Tibial nerve (tissue), 4 donors: ENCODE results near the gene METTL24. TPM values are rescaled to one million over a fixed set of nuclear protein-coding genes. Genes with fewer than 3 reads are reported as not detected.
A peak's percentile ranks its signal among the peaks of the same experiment; 100 is the strongest.

Experiments used
- DNase-seq, 2 donors: peaks; one replicate each; pipeline ENCODE4 v3.0.0-alpha.2; 2019; ENCODE audit warnings: low spot score in 2 of 2
- H3K27ac ChIP-seq, 4 donors: fragments of 200-600 bp; sonication (generic) in 3 of 4; one replicate each; pipeline ENCODE4 v1.5.1; 2017 to 2019; ENCODE audit warnings: mild to moderate bottlenecking in 1 of 4
- H3K27me3 ChIP-seq, 2 donors: fragments of 200-600 bp; sonication (generic) in 1 of 2; one replicate each; pipeline versions ENCODE4 v1.5.1 to v1.6.0; 2017 to 2019
- H3K36me3 ChIP-seq, 3 donors: fragments of 200-600 bp; sonication (generic); one replicate each; pipeline ENCODE4 v1.5.1; 2018 to 2019
- H3K4me1 ChIP-seq, 4 donors: fragments of 200-600 bp; sonication (generic) in 3 of 4; one replicate each; pipeline ENCODE4 v1.5.1; 2017 to 2019
- H3K4me3 ChIP-seq, 4 donors: fragments of 200-600 bp; sonication (generic) in 3 of 4; one replicate each; pipeline ENCODE4 v1.5.1; 2017 to 2019; ENCODE audit warnings: mild to moderate bottlenecking in 1 of 4, moderate library complexity in 1 of 4
- H3K9me3 ChIP-seq, 4 donors: fragments of 200-600 bp; sonication (generic) in 3 of 4; one replicate each; pipeline ENCODE4 v1.5.1; 2017 to 2019
- EP300 ChIP-seq, 2 donors: sonication (generic); formaldehyde crosslinking; IDR thresholded peaks; one replicate each; pipeline ENCODE4 v1.6.1; 2017; ENCODE audit warnings: antibody characterized with exemption in 2 of 2, mild to moderate bottlenecking in 1 of 2
- POLR2A ChIP-seq, 2 donors: fragments of 450-650 bp; IDR thresholded peaks; one replicate each; pipeline ENCODE4 v1.6.1; 2017; ENCODE audit warnings: antibody characterized with exemption in 2 of 2, mild to moderate bottlenecking in 2 of 2, moderate library complexity in 2 of 2
- WGBS, 2 donors: methylation state at CpG; one replicate each; pipeline ENCODE4 v1.1.5; 2018; 5-methylcytosine and 5-hydroxymethylcytosine counted together
- total RNA-seq, 4 donors: library from RNA; depleted of rRNA; stranded (reverse); fragments of >200 nt; gene quantifications; one replicate each; pipeline ENCODE4 v1.1.0, GENCODE V29; 2016
- TF ChIP-seq, protein P1 (sequence below), 5 experiments: fragments of 200-600 bp in 3 of 5; fragments of 450-650 bp in 2 of 5; sonication (generic) in 3 of 5; IDR thresholded peaks; one replicate each; pipeline ENCODE4 v1.5.1; 2016 to 2019; ENCODE audit warnings: antibody characterized with exemption in 5 of 5, mild to moderate bottlenecking in 3 of 5, moderate library complexity in 2 of 5

METTL24 gene
- total RNA-seq, 4 donors from 2014 or later, result 0.63 to 2.4 (median 0.93) TPM

DNA sequence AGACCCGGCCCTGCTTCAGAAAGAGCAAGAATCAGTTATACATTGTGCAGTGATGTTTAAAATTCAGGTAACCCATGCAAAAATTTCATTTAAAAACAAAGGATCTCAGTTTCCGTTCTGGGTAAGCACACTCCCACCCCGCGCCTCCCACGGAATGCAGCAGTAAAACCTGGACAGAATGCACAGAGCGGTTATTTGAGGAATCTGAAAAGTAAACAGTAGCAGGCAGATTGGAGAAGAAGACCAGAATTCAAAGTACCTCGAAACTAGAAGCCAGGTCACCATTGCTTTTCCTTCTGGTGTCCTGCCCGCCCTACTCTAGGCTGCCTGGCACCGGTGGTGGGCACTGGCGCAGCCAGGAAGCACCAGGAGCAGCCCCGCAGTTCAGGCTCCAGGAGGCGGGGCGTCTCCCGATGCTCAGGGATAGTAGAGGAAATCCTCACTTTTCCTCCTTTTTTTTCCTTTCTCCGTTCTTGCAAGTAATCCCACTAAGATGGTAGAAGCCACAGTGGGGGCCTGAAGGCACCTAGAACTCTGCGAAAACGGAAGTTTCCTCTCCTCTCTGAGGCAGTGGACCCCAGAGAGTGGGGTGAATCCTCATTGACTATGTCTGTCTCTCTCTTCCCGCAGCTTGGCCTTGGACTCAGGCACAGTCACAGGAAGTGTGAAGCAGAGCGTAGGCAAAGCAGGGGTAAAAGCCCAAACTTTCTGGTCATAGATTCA lies 28.3 kb downstream of the METTL24 start:
- Histone ChIP-seq H3K27ac (peak overlapping the region in 2 of 4 donors; percentile 12 to 32), H3K4me1 (peaks cover 0 to 32% (median 6%) of the 10 kb centered on the region in 4 donors), H3K9me3 (no peaks in the 10 kb centered on the region), H3K27me3 (no peaks in the 10 kb centered on the region), H3K36me3 (no peaks in the 10 kb centered on the region), H3K4me3 (peak overlapping the region in 3 of 4 donors; percentile 10 to 40 (median 28))
- TF ChIP-seq, protein P1, sequence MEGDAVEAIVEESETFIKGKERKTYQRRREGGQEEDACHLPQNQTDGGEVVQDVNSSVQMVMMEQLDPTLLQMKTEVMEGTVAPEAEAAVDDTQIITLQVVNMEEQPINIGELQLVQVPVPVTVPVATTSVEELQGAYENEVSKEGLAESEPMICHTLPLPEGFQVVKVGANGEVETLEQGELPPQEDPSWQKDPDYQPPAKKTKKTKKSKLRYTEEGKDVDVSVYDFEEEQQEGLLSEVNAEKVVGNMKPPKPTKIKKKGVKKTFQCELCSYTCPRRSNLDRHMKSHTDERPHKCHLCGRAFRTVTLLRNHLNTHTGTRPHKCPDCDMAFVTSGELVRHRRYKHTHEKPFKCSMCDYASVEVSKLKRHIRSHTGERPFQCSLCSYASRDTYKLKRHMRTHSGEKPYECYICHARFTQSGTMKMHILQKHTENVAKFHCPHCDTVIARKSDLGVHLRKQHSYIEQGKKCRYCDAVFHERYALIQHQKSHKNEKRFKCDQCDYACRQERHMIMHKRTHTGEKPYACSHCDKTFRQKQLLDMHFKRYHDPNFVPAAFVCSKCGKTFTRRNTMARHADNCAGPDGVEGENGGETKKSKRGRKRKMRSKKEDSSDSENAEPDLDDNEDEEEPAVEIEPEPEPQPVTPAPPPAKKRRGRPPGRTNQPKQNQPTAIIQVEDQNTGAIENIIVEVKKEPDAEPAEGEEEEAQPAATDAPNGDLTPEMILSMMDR (IDR thresholded peaks at IDR 0.05), result no peak
- no peak for TF ChIP-seq POLR2A (IDR thresholded peaks at IDR 0.05)
- no peak for TF ChIP-seq EP300 (IDR thresholded peaks at IDR 0.05)
- 48 to 56% methylated on average over 19 of the region's 19 CpGs for WGBS, 2 donors
- DNase-seq, result no peak

DNA sequence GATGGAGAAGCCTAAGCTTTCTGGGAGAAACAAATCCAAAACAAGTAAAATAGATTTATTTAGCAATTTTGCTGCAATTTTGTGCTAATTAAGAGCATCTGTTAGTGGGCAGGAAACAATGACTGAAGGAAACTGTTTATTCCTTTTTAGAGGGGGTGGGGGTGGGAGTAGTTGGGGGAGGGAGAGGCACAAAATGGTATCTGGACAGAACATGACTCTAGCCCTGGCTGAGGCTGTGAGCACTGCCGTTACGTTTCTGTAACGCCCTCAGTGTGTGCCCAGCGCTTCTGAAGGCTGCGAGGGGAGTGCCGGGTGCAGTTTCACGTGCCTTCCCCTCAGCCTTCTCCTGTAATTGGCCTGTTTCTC lies 28.8 kb downstream of the METTL24 start:
- no peak overlapping the region for H3K27ac ChIP-seq
- no peak for DNase-seq
- H3K4me3 ChIP-seq, result peak overlapping the region in 3 of 4 donors; percentile 10 to 40 (median 28)
- no peaks in the 10 kb centered on the region for H3K36me3 ChIP-seq
- H3K9me3 ChIP-seq, result no peaks in the 10 kb centered on the region
- TF ChIP-seq POLR2A (IDR thresholded peaks at IDR 0.05), result no peak
- no peak for TF ChIP-seq EP300 (IDR thresholded peaks at IDR 0.05)
- TF ChIP-seq, protein P1 (IDR thresholded peaks at IDR 0.05), result no peak
- H3K4me1 ChIP-seq, result peaks cover 0 to 36% (median 6%) of the 10 kb centered on the region in 4 donors
- no peaks in the 10 kb centered on the region for H3K27me3 ChIP-seq
- 28 to 34% methylated on average over 7 of the region's 7 CpGs for WGBS, 2 donors

DNA sequence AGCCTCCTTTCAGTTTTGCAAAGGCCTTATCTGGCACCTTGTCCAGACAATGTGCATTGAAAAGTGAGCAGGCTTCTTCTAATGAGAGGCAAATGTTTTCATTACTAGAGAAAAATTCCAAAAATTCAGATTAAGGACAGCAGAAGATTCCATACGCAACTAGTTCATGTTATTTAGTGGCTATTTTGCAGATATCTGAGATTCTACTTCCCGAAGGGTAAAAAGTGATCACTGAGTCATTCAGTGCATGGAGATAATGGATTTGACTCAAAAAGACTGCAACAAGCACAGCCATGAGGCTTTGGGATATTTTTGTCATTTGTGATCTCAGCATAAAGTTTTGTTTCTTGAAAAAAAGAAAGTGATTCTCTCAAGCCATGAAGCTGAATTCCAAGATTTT lies 29.9 kb downstream of the METTL24 start:
- TF ChIP-seq POLR2A (IDR thresholded peaks at IDR 0.05) (no peak), EP300 (IDR thresholded peaks at IDR 0.05) (no peak)
- TF ChIP-seq, protein P1 (IDR thresholded peaks at IDR 0.05), result no peak
- H3K4me3 ChIP-seq, result no peak overlapping the region
- no peaks in the 10 kb centered on the region for H3K9me3 ChIP-seq
- no peak overlapping the region for H3K27ac ChIP-seq
- 44 to 60% methylated on average over 2 of the region's 2 CpGs for WGBS, 2 donors
- DNase-seq, result no peak
- no peaks in the 10 kb centered on the region for H3K36me3 ChIP-seq
- H3K27me3 ChIP-seq, result no peaks in the 10 kb centered on the region
- H3K4me1 ChIP-seq, result peaks cover 0 to 43% (median 6%) of the 10 kb centered on the region in 4 donors

DNA sequence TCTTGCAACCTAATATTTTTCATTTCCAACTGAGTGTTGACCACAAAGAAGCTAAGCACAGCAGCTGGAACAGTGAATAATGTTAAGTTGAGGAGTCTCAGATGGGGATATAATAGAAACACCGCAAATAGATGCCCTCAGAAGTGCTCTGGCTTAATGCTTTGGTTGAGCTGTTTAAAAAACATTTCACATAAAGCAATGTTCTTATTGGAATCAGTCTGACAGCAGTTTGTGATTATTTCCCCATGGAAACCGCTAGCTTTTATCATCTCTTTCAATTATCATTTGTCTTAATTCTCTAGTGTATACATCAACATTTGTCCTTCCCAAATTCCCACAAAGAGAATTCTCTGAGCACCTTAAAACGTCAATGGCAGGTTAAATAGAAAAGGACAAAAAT lies 30.8 kb downstream of the METTL24 start:
- no peak for DNase-seq
- Histone ChIP-seq H3K27ac (no peak overlapping the region), H3K4me3 (no peak overlapping the region), H3K36me3 (no peaks in the 10 kb centered on the region), H3K4me1 (peaks cover 0 to 43% (median 6%) of the 10 kb centered on the region in 4 donors), H3K9me3 (no peaks in the 10 kb centered on the region), H3K27me3 (no peaks in the 10 kb centered on the region)
- no peak for TF ChIP-seq EP300 (IDR thresholded peaks at IDR 0.05)
- TF ChIP-seq POLR2A (IDR thresholded peaks at IDR 0.05), result no peak
- TF ChIP-seq, protein P1 (IDR thresholded peaks at IDR 0.05), result no peak
- WGBS, 2 donors, result 88 to 94% methylated on average over 3 of the region's 3 CpGs

DNA sequence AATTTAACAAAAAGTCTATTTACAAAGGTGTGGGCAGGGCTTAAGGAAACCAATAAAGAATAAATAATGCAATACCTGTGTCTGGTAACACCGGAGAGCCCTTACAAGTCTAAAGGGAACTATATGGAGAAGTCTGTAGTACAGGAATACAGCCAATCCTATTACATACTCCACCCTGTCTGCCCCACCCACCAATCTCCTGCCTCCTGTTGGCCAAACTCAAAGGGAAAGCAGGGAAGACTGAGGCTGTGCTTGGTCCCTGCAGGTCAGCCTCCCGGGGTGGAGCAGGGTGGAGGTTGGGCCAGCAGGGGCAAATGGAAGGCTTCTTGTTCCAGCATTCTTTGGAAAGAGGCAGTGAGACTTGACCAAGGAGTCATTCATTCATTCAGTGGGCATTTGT lies 31.5 kb downstream of the METTL24 start:
- Histone ChIP-seq H3K27me3 (no peaks in the 10 kb centered on the region), H3K4me1 (peaks cover 0 to 43% (median 6%) of the 10 kb centered on the region in 4 donors), H3K9me3 (no peaks in the 10 kb centered on the region), H3K4me3 (no peak overlapping the region), H3K27ac (no peak overlapping the region), H3K36me3 (no peaks in the 10 kb centered on the region)
- 90 to 98% methylated on average over 2 of the region's 2 CpGs for WGBS, 2 donors
- no peak for TF ChIP-seq EP300 (IDR thresholded peaks at IDR 0.05)
- TF ChIP-seq, protein P1 (IDR thresholded peaks at IDR 0.05), result no peak
- TF ChIP-seq POLR2A (IDR thresholded peaks at IDR 0.05), result no peak
- no peak for DNase-seq
